Measurements from ENCODE around the gene NUDC.

Gene NUDC

GRCh38 chr1:26900001-26900814 lies 21.3 kb upstream of the NUDC start, which contains the start of gene GPATCH3:
Gene GPATCH3 (minus strand): TSS chr1:26900467. CDS start chr1:26900442, 25 bp downstream.
- peak; percentile 96 for DNase-seq (ENCODE audit: low read depth)
- peak within 1 kb of the TSS; percentile 96 for H3K4me3 ChIP-seq (ENCODE audit: low read depth, low read length)
- no peak for TF ChIP-seq CTCF (IDR thresholded peaks at IDR 0.05; ENCODE audit: insufficient read depth, low read depth, low read length, missing control alignments)

- H3K4me3 ChIP-seq (ENCODE audit: low read depth, low read length), result peak overlapping the region; percentile 96
- no peak for TF ChIP-seq CTCF (IDR thresholded peaks at IDR 0.05; ENCODE audit: insufficient read depth, low read depth, low read length, missing control alignments)
- DNase-seq (ENCODE audit: low read depth), result no peak
These were observed 20.6 kb upstream of the NUDC start for GRCh38 chr1:26900815-26901511.

GRCh38 chr1:26907071-26907917 lies 14.2 kb upstream of the NUDC start:
- no peak for TF ChIP-seq CTCF (IDR thresholded peaks at IDR 0.05; ENCODE audit: insufficient read depth, low read depth, low read length, missing control alignments)
- no peak overlapping the region for H3K4me3 ChIP-seq (ENCODE audit: low read depth, low read length)
- no peak for DNase-seq (ENCODE audit: low read depth)

GRCh38 chr1:26909951-26910342 lies 11.6 kb upstream of the NUDC start:
- TF ChIP-seq CTCF (IDR thresholded peaks at IDR 0.05; ENCODE audit: insufficient read depth, low read depth, low read length, missing control alignments), result no peak
- H3K4me3 ChIP-seq (ENCODE audit: low read depth, low read length), result no peak overlapping the region
- no peak for DNase-seq (ENCODE audit: low read depth)

- H3K4me3 ChIP-seq (ENCODE audit: low read depth, low read length), result no peak overlapping the region
- no peak for DNase-seq (ENCODE audit: low read depth)
- no peak for TF ChIP-seq CTCF (IDR thresholded peaks at IDR 0.05; ENCODE audit: insufficient read depth, low read depth, low read length, missing control alignments)
These were observed 11.0 kb upstream of the NUDC start for GRCh38 chr1:26910343-26911160.

Data from GM12865 (cell line).